HG03378 (cell line): Measurements from ENCODE around the gene SCCPDH.

ENCODE experiments used
- ATAC-seq: cut with Tn5 transposase; IDR thresholded peaks from one replicate; pipeline ENCODE4 v1.9.1; 2021; ENCODE audit warnings: mild to moderate bottlenecking, moderate library complexity; ENCODE audit not compliant: unreplicated experiment

The SCCPDH gene

DNA sequence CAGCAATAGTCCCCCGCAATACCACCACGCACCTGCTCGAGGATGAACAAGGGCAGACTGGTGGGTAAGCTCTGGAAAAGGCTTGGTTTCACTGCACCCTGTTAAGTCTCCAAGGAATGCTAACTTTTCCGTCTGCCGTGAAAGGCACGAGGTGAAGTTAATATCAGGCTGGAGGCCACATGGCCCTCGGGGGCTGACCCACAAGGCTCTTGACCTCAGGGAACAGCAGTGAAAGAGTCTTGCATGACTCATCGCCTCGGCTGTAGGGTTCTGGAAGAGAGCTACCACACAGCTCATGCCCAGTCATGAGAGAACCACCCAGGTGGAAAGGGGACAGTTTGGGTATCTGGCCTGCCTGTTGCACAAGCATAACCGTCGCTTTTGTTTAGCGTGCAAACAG, 24.7 kb downstream of the SCCPDH start:
- ATAC-seq = no peak

DNA sequence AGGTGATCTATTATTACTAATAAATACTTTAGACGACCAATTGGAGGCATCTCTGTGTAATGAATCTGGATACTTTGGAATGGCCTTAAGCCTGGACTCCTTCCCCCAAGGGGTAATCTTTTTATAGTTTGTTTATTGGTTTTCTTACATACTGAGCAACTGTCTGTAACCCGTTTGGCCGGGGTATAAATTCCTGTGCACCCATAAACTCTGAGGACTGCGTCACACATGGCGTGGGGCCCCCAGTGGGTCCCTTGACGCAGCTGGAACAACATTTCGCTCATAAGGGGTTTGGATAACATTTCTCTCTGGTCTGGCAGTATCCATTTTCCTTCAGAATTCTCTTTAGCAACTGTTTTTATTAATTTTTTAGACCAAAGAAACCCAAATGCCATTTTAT, 26.5 kb downstream of the SCCPDH start:
- no peak for ATAC-seq

DNA sequence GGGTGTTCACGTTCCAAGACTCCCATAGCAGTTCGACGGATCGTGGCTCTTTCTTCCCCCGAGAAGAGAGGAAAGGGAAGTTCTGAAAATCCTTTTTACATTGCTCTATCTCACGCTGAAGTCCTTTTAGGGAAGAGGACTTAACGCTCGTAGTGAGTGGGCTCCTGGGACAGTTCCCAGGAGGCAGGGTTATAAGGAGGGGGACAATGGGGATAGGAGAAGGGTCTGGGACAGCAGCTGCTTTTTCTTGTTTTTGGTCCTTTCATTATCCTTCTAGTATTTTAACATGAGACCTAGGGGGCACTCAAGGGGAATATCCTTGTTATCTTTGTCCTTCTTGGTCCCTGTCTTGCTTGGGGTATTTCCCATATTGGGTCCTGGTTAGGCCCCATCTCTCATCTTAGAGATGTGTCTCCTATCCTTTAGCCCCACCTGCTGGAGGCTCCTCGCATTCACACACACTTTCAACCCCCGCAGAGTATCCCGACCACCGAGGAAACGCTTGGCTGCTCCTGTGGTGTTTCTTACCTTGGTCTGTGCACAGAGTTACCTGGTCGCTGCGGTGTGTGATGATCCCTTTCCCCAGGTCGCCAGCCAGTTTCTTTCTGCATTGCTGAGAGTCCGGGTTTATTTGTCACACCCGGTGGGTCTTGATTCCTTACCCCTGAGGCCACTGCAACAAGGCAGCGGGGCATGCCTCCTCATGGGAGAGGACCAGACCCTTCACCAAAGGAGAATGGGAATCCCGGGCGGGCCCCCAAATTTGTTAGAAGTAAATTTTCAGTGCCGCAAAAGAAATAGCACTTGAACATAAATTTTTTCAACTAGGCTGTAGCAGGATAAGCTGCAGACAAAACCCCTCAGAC, 29.7 kb downstream of the SCCPDH start:
- ATAC-seq = peak; percentile 94

DNA sequence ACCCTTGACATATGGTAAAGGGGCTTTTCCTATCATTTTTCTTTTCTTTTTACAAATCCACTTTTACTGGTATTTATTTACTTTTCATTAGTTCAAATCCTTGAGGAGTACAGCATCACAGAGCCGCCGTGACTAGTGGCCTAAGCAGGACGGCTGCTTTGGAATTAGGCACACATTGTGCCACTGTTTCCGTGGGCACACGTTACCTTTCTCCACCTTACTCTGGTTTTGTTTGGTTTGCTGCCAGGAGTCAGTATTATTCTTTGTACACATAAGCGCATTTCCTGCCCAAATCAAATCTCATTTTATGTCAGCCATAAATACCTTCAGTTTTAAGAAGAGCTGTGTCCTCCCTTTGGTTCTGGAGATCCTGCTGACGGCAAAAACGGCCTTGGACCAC, 31.2 kb downstream of the SCCPDH start:
- no peak for ATAC-seq

DNA sequence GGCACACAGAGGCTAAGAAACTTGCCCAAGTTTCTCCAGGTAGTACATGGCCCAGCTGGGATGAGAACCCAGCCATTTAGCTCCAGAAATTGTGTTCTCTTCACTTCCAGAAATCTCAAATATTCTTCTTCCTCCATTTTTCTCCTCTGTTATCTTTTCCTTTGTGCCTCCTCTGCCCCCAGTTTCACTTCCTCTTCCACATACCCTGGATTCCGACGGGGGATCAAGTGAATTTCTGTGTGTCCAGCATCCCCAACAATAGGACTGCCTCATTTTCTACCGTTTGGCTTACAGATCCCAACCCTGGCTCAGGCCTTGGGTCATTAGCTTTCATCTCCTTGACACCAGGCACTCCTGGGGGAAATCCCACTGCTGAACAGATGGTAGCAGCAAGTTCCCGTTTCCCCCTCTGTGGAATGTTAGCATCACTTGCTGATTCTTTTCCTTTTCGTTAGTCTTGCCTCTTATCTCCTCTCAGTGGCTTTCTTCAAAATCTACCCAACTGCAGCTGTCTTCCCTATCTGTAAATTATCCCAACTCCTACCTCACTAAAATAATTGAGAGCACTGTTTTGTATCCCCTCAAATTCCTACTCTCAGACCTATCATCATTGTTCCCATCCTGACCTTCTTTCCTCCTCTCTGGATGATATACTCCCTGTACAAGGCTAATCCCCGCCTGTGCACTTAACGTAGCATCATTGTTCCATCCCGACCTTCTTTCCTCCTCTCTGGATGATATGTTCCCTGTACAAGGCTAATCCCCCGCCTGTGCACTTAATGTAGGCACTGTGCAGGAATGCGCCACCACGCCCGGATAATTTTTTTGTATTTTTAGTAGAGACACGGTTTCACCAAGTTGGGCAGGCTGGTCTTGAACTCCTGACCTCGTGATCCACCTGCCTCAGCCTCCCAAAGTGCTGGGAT, 36.5 kb downstream of the SCCPDH start:
- no peak for ATAC-seq

DNA sequence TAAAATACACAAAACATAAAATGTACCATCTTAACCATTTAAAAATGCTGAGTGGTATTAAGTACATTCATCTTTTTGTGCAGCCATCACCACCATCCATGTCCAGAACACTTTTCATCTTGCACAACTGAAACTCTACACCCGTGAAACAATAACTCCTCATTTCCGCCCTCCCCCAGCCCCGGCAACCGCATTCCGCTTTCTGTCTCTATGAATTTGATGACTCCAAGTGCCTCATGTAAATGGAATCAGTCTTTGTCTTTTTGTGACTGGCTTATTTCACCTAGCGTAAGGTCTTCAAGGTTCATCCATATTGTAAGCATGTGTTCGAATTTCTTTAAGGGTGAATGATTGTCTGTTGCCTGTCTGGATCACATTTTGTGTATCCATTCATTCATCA, 37.2 kb downstream of the SCCPDH start:
- ATAC-seq = no peak

DNA sequence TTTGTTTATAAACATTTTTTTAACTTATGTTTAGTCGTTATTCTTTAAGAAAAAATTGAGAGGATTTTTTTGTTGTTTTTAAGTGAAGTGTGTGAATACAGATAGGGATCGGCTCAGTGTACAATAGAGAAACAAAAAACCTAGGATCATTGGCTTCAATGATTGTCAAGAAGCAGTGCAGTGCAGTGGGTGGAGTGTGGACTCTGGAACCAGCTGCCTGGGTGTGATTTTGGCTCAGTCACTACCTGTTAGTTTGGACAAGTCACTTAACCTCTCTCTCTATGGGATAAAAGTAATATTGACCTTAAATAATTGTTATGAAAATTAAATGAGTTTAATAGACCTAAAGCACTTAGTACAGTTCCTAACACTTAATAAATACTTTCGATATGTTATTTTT, 41.3 kb downstream of the SCCPDH start:
- no peak for ATAC-seq

DNA sequence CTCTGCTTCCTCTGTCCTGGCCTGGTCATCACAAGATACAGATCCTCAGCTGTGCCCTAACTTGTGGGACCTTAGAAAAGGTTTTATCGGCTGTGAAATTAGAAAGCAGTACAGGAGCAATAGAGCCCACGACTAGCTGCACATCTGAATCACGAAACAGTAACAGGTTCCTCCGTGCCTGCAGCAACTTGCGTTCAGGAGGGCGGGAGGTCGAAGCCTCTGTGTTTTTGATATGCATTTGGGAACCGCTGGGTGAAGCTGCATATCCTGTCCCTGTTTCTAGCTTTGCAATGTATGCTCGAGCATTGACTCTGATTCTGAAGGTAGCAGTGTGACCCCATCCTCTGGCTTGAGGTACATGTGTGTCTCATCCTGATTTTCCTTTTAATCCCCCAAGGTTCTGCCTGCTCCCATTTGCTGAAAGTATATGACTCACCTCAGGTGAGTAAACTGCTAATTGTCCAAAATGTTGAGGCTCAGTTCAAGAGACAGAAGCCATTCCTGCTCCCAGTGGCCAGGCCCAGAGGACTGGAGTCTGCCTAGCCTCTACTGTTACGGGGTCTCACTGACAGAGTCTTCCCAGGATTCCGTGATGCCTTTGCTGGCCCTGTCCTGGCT, 44.3 kb downstream of the SCCPDH start:
- ATAC-seq = no peak

DNA sequence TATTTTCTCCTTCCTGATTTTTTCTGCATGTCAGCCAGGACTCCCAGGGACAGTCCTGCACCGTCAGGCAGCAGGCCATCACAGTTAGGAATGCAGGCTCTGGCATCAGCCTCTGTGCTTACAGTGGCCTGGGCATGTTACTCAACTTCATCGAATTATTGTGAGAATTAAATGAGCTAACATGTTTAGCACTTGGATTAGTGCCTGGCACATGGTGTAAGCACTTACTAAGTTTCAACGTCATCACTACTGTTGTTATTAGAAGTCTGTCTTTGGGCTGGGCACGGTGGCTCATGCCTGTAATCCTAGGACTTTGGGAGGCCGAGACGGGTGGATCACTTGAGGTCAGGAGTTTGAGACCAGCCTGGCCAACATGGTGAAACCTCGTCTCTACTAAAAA, 45.1 kb downstream of the SCCPDH start:
- ATAC-seq = no peak

DNA sequence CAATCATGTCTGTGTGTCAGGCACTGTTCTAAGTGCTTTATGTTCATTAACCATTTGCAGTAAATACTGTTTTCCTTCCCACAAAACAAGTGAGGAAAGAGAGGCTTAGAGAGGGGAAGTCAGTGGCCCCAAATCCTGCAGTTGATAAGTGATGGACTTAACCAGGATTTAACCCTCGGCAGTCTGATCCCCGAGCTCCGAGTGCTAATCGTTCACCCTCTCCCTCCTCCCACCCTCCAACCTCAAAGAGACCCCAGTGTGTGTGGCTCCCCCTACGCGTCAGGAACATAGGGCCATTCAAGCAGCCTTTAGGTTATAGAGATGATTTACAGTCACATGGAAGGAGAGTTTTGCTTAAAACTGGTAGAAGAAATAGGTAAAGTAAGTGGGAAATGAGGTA, 47.2 kb downstream of the SCCPDH start:
- no peak for ATAC-seq

DNA sequence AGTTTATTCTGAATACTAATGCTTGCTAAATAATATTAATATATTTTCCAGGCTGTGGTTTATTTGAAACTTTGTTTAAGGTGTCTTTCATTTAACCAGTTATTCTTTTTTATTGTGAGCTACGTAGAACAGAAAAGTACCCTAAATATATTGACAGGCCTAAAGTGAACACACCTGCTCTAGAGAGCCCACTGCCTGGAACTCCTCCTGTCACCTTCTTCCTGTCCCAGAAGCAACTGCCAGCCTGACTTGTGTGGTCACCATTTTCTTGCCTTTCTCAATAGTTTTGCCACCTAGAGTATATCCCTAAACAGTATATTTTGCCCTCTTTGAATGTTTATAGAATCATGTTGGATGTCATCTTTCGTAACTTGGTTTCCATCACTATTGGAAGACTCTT, 48.5 kb downstream of the SCCPDH start:
- ATAC-seq = peak; percentile 10

DNA sequence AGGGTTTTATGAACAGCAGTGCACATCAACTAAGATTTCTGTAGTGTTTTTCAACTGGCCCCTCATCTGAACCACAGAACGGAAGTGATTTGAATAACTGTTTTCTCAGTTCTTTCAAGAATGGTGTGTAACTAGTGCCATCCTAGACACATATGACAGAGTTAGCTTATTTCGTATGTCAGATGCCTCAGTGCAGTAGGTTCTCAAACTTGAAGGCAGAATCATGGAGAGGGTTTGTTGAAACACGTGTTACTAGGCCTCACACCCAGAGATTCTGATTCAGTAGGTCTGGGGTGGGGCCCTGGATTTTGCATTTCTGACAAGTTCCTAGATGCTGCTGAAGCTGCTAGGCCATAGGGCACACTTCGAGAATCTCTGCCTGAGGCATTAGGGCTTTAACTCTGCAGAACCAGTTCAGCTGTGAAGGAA, 49.0 kb downstream of the SCCPDH start:
- ATAC-seq = peak; percentile 99

DNA sequence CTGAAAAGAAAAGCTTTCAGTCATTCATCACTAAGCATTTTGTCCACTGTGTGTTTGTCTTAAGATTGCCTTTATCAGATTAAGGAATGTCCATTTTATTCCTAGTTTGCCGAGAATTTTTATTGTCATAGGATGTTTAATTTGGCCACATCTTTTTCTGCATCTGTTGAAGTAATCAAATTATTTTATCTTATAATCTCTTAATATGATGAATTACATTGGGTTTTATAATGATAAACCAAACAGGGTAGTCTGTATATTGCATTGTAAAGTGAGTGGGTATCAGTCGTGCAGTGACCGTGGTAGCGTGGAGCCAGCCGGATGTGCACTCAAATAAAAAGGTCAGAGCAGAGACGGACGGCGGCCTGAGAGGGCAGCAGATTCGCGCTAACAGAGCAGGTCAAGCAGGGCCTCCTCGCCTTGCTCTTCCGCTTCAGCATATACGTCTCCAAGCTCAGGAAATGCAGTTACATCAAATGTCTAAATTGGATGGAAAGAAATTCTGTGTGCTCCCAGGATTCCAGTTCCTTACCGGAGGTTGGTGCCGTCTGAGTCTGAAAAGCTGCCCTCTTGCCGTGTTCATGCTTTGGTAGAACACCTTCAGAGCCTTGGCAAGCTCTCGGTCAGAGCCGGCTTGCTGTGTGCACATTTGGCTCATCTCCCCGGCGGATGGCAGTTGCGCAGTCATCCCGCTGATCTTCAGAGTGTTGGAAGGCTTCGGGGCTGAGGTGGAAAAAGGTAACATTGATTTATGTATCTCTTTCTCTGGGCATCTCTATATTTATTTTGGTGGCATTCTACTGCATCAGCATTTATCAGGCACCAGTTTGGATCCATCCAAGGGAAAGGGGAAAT, 51.5 kb downstream of the SCCPDH start:
- ATAC-seq = no peak

DNA sequence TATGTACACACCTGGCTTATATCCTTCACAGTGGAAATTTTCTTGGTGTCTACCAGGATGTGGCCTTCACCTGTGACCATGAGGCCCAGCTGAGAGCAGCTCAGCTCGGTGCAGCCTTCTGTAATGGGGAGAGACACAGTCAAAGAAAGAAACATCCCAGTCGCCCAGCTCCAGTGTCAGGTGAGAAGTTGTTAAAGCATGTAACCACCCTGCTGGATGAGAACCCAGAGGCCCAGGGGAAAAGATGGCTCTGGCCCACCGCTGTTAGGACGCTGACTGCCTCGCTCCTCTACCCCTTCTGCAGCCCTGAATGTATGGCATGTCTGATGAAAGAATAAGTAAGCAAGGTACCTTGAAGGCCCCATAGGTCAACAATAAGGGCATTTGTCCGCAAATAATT, 52.7 kb downstream of the SCCPDH start:
- no peak for ATAC-seq

DNA sequence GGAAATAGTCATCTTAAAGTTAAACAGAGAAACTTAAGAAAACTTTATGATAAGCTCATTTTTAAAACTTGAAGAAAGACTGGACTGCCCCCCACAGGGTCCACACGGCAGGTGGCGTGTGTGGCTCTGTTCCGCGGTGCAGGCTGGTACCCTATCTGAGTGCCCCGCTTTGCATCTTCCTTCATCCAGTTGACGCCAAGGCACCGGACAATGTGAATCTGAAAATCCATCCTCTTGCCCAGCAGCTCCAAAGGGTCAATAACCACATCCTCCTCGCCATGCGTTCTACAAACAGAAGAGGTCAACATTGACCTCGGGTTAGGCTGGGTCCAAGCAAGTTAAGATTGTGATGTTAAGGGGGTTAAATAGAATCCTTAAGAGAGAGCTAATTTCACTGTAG, 54.5 kb downstream of the SCCPDH start:
- ATAC-seq = no peak

DNA sequence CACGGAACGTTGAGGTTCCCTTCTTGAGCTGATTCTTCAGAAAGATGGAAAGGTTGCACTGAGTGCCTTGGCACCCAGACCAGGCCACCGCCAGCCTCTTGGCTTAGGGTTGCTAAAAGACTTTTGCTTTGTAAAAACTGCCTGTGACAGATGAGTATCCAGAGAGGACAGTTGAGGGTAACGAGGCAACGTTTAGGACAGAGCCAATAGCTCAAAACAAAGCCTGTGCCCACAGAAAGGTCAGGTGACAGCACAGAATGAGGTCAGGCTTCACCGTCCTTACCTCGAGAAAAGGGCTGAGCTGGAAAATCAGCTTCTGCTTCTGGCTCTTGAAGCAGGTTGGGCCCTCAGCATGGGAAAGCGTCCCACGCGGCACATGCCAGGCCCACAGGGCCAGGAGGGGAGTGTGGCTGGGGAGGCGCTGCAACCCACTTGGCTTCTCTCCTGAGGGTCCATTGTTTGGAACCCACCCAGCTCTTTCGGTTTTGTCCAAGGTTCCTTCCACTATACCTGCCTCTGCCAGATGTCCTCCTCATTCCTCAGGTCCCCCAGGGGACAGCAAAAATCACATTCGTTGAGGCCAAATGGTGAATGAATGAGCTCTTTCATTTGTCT, 55.5 kb downstream of the SCCPDH start:
- no peak for ATAC-seq

DNA sequence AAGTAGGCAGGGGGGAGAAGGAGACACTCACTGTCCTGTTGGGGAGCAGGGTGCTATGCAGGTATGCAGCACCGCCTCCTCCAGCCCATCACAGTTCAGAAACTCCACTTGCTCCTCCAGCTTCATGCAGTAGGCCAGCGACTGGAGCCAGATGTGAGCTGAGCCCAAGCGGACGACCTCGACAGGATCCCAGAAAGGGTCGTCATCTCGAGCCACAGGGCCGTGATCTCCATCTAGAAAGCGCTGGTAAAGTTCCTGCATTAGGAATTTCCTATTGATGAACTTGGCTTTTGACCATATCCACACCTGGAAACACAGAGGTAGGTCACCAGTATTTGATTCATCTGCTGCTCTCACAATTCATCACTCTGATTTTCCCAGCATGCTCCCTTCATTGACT, 56.1 kb downstream of the SCCPDH start:
- ATAC-seq = no peak

DNA sequence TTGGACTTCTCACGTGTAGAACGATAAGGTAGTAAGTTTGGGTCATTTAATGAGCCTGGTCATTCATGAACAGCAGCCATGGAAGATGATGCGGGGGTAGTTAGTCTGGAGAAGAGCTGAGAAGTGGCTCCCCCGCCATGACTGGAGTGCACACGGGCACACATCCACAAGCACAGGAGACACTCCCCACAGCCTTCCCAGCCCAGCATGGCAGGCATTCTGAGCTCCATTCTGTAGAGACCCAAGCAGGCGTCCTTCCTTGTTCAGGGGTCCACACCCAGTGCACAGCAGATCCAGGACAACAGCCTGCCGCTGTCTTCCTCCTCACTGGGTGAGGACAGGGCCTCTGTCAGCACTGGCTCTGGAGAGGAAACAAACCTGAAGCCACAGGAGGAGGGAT, 57.0 kb downstream of the SCCPDH start:
- ATAC-seq = no peak

DNA sequence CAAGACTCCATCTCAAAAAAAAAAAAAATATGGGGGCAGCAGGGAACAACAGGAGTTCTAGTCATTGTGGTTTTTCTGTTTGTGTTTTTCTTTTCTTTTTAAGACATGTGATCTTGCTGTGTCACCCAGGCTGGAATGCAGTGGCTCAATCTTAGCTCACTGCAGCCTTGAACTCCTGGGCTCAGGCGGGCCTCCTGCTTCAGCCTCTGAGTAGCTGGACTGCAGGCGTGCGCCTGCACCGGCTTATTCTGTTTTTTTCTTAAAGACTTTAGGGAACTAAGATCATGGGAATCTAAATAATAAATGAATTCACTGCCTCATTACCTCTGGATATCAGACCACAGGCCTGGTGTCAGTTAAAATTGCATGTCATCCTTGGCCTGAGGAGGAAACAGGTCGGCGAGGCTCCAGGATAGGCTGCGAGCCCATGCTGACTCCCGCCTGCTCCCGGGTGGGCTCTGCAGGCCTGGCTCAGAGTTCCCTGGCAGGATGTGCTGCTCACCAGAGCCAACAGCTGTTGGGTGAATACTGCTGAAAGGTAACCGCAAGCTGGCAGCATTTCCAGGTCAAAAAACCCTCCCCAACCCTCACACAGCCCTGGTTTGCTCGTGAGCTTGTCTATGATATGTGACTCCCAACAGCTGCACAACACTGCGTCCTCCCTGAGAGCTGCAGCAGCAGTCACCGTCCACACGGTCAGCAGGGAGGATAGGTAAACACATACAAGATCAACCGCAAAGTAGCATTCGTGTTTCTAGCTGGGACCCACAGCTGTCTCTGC, 58.1 kb downstream of the SCCPDH start:
- peak; percentile 63 for ATAC-seq
